Cortex of kidney (tissue), 1 donor: ENCODE measurements around the gene RPL39.
"Not testable (repeated sequence)": the region's sequence is repeated elsewhere in the genome, so short reads cannot be mapped to it uniquely, and the experiment has no call there.

ENCODE experiments used
- DNase-seq: peaks from one replicate; lab custom pipeline; 2025; lab: John Stamatoyannopoulos, UW

Gene RPL39

DNA sequence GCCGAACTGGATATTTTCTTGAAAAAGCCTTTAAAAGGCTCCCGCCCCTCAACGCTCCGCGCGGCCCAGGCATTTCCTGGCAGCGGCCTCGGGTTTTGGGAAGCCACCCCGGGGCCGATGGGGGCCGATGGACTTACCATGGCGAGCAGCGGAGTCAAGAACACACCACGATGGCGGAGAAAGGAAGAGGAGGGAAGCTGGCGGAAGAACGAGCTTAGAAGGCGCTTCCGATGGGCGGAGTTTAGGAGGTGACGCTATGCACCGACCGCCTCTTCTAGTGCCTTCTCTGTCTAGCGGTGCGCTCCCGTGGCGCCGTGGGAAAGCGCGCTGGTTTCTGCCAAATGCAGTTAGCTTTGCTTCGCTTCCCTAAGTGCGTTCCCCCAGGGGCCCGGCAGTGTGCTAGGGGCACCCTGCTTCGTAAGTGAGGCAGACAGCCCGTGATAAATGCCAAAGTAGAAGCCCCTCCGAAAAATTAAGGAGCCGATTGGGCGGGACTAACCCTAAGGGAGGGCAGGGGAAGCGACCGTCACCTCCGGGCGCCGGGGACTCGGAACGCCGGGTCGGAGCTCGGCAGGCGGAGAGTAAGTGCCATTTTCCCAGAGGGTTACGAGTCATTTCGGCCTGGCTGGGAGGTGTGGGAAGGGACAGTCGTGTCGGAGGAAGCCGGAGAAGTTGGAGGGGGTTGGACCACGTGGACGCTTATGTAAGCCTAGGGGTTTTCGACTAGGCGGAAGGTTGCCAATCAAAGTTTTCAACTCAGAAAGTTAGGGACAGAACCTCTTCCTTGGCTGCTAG, at the start of gene RPL39:
Gene RPL39, minus strand, starts transcription at position 194 of the 795 bp plus-strand sequence. Its CDS starts 54 bp downstream, at position 140.
- DNase-seq, result peak; percentile 2

DNA sequence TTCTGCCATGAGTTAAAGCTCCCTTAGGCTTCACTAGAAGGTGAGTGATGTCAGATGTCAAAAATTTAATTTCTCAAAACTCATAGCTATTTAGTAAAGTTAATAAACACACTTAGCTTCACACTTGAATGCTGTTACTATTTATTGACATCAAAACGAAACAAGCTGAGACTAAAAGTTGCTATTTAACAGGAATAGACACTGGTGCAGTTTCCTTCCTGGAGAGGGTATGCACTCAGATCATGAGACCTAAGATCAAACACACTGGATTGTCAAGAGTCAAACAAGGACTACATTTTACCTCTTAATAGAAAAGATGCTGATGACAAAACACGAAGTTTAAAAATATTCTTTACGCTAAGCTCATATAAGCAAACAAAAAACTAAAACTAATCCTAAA, 42.5 kb upstream of the RPL39 start:
- no peak for DNase-seq

DNA sequence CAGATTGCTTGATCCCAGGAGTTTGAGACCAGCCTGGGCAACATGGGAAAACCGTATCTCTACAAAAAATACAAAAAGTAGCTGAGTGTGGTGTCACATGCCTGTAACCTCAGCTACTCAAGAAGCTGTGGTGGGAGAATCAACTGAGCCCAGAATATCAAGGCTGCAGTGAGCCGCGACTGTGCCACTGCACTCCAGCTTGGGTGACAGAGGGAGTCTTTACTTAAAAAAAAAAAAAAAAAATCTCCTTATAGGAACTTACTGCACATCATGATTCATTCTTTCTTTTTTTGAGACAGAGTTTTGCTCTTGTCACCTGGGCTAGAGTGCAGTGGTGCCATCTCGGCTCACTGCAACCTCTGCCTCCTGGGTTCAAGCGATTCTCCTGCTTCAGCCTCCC, 37.0 kb upstream of the RPL39 start:
- DNase-seq, result no peak

DNA sequence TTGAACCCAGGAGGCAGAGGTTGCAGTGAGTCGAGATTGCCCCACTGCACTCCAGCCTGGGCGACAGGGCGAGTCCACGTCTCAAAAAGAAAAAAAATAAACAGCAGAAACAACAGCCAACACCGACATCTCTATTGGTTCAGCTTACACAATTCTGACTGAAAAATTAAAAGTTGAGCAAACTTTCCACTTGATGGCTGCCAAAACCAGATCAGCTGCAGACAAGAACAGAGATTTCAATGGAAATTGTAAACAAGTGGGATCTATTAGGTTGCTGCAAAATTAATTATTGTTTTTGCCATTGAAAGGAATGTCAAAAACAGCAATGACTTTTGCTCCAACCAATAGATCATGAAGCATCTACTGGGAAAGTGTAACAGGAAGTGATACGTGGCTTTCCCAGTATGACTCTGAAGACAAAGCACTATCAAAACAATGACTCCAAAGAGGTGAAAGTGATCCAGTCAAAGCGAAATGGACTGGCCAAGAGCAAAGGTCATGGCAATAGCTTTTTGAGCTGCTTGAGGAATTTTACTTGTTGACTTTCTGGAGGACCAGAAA, 35.0 kb upstream of the RPL39 start:
- no peak for DNase-seq

DNA sequence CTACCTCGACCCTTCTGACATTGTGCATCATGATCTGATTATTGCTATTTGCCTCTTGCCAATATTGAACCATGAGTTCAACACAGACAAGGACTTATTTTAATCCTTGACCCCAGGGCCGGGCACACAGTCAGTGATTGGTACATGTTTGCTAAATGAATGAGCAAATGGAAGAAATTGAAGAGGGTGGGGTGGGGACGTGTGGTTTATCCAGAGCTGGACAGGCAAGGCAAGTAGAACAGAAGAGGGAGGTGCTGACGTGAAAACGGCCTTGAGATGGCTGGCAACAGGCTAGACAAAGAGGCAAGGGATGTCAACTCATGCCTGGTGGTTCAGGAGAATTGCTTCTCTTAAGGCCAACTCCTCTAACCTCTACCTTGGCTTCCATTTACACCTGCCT, 32.8 kb upstream of the RPL39 start:
- not testable (repeated sequence) for DNase-seq

DNA sequence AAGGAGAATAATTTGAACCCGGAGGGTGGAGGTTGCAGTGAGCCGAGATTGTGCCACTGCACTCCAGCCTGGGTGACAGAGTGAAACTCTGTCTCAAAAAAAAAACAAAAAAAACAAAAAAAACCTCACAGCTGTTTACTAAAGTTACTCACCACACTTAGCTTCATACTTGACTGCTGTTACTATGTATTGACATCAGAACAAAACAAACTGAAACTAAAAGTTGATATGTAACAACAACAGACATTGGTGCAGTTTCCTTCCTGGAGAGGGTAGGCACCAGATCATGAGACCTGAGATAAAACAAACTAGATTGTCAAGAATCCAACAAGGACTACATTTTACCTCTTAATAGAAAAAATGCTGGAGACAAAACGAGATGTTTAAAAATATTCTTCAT, 30.3 kb upstream of the RPL39 start:
- not testable (repeated sequence) for DNase-seq

DNA sequence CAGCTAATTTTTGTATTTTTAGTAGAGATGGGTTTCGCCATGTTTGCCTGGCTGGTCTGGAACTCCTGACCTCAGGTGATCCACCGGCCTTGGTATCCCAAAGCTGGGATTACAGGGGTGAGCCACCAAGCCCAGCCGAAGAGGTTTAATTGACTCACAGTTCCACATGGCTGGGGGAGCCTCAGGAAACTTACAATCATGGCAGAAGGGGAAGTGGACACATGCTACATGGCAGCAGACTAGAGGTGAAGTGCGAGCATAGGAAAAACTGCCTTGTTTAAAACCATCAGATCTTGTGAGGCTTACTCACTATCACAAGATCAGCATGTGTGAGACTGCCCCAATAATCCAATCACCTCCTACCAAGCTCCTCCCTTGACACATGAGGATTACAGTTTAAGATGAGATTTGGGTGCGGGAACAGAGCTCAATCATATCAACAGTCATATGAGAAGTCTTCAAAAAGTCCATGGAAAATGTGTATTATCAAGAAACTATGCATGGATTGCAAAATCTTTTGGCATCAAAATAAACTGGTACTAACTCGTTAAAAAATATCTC, 25.8 kb upstream of the RPL39 start:
- no peak for DNase-seq

DNA sequence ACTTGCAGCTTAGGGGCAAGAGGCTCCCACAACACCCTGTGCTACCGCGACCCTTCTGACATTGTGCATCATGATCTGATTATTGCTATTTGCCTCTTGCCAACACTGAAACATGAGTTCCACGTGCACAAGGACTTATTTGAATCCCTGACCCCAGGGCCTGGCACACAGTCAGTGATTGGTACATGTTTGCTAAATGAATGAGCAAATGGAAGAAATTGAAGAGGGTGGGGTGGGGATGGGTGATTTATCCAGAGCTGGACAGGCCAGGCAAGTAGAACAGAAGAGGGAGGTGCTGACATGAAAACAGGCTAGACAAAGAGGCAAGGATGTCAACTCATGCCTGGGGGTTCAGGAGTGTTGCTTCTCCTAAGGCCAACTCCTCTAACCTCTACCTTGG, 24.9 kb upstream of the RPL39 start:
- no peak for DNase-seq

DNA sequence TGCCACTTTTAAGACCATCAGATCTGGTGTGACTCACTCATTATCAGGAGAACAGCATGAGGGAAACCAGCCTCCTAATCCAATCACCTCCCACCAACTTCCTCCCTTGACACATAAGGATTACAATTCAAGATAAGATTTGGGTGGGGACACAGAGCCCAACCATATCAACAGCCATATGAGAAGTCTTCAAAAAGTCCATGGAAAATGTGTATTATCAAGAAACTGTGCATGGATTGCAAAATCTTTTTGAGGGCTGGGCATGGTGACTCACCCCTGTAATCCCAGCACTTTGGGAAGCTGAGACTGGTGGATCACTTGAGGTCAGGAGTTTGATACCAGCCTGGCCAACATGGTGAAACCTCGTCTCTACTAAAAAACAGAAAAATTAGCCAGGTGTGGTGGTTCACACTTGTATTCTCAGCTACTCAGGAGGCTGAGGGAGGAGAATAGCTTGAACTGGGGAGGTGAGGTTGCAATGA, 17.8 kb upstream of the RPL39 start:
- DNase-seq, result no peak

DNA sequence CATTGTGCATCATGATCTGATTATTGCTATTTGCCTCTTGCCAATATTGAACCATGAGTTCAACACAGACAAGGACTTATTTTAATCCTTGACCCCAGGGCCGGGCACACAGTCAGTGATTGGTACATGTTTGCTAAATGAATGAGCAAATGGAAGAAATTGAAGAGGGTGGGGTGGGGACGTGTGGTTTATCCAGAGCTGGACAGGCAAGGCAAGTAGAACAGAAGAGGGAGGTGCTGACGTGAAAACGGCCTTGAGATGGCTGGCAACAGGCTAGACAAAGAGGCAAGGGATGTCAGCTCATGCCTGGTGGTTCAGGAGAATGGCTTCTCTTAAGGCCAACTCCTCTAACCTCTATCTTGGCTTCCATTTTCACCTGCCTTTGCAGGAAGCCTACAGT, 17.0 kb upstream of the RPL39 start:
- not testable (repeated sequence) for DNase-seq

DNA sequence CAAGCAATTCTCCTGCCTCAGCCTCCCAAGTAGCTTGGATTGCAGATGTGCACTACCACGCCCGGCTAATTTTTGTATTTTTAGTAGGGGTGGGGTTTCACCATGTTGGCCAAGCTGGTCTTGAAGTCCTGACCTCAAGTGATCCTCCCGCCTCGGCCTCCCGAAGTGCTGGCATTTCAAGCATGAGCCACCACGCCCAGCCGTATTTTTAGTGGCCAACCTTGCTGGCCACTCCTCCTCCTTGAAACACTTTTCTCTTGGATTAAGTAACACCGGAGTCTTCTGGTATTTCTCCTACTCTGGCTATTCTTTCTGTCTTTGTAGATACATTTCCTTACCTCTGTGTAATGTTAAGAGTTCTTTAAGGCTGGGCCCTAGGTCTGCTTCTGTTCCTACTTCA, 11.1 kb upstream of the RPL39 start:
- DNase-seq, result no peak

DNA sequence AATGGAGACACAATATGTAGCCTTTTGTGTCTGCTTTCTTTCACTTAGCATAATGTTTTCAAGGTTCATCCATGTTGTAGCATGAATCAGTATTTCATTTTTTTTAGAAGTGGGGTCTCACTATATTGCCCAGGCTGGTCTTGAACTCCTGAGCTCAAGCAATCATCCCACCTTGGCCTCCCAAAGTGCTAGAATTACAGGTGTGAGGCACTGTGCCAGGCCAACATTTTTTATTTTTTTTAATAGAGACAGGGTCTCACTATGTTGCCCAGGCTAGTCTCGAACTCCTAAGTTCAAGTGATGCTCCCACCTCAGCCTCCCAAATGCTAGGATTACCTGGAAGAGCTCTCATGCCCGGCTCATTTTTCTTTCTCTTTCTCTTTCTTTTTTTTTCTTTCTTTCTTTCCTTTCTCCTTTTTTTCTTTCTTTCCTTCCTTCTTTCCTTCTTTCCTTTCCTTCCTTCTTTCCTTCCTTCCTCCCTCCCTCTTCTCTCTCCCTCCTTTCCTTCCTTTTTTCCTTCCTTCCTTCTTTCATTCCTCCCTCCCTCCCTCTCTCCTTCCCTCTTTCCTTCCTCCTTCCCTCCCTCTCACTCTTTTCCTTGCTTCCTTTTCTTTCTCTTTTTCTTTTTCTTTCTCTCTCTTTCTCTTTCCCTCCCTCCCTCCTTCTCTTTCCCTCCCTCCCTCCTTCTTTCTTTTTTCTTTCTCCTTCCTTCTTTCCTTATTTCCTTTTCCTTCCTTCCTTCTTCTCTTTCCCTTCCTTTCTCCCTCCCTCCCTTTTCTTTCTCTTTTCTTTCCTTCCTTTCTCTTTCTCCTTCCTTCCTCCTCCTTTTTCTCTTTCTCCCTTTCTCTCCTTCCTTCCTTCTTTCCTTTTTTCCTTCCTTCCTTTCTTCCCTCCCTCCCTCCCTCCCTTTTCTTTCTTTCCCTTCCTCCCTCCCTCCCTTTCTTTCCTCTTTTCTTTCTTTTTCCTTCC, 10.1 kb upstream of the RPL39 start:
- no peak for DNase-seq

DNA sequence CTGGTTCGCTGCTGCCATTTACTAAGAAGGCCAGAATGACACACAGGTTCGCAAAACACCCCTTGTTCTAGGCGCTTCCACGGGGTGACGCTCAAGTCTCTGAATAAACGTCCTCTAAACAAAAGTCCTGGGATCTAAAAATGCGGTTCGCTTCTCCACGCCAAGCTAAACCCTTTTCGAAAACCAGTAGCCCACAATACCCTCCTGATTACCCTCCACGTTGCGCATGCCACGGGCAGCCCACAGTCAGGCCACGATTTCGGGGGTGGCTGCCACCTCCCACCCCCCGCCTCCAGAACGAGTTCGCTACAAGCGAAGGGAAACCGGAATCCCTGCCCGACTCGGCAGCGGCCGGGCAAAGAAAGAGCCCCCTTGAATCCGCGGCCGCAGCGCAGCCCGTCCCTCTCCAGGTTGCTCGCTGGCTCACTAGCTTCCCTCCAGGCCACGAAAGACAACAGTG, 423 bp downstream of the RPL39 start:
- no peak for DNase-seq

DNA sequence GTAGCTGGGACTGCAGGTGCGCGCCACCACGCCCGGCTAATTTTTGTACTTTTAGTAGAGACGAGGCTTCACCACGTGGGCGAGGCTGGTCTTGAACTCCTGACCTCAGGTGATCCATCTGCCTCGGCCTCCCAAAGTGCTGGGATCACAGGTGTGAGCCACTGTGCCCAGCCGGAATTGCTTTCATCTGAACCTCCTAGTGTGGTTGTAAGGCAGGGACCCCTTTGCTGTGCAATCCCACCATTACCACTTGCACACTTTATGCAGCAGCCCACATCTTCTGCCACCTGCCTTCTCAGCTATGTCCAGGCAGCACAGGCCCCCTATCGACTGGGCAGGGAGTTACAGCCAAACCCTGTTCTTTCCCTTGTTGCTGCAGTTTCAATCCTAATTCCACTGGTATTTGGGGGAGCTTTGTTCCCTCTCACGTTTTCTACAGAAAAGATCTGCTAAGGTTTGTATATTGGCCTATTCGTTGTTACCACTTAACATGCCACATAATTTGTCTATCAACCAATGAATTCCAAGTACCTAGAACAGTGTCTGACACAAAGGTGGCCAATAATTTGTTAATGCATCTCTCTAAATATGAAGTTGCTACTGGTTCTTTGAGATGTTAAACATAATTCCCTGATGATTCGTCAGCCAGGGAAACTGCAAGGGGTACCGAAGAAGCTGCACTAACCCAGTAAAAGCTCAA, 6.5 kb downstream of the RPL39 start:
- no peak for DNase-seq

DNA sequence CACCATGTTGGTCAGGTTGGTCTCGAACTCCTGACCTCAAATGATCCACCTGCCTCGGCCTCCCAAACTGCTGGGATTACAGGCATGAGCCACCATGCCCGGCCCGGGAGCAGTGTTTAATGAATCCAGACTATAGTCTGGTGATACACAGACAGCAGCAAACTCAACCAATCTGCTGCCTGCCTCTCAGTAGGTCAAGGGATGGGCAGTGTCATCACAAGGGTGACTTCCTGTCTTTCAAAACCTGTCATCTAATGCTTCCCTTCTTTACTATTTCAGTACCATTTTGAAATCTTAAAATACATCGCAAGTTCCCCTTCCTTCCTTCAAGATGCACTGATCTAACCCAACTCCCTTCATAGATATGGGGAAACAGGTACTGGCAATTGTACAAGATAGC, 8.4 kb downstream of the RPL39 start:
- no peak for DNase-seq

DNA sequence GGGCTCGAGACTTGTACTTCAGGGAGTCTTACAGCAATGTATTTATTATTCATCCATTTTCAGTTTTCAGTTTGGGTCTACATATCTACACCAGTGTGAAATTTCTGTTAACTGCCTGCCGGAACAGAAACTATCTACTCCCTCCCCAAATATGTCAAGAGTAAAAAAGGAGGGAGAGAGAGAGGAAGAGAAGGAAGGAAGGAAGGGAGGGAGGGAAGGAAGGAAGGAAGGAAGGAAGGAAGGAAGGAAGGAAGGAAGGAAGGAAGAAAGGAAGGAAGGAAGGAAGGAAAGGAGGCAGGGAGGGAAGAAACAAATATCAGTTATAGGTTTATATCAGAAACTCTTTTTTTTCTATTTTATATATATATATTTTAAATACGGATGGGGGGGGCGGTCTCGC, 12.6 kb downstream of the RPL39 start:
- DNase-seq, result no peak

DNA sequence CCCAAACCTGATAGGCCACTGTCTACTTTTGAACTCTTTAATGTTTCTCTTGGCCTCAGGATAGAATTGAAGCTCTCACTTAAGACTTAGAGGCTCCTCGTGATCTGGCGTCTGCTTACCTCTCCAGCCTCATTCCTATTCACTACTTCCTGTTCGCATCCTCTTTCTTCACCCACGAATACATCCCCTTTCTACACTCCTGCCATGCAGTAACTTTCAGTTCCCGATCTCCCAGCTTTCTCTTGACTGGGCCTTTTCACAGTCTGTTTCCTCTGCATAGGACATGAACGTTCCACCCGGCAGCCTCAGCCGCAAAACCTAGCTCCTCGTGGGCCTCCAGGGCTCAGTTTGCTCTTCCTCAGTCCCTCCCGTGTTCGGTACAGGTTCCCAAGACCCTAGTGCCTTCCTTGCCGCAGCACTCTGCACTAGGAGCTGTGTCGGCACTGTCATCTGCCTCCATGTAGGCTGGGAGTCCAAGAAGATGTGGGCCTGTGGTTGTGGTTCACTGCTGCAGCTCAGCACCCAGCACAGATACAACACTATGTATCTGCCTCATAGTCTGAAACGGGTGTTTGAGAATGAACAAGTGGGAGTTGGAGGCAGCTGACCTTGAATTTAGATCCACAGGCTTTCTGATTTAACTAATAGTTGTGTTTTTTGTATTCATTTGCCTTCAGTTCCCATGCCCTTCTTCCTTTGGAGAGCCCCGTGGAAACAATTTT, 15.8 kb downstream of the RPL39 start:
- no peak for DNase-seq

DNA sequence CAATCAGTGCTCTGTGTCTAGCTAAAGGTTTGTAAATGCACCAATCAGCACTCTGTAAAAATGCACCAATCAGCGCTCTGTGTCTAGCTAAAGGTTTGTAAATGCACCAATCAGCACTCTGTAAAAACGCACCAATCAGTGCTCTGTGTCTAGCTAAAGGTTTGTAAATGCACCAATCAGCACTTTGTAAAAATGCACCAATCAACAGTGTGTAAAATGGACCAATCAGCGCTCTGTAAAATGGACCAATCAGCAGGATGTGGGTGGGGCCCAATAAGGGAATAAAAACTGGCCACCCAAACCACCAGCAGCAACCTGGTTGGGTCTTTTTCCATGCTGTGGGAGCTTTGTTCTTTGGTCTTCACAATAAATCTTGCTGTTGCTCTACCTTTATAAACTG, 22.0 kb downstream of the RPL39 start:
- not testable (repeated sequence) for DNase-seq

DNA sequence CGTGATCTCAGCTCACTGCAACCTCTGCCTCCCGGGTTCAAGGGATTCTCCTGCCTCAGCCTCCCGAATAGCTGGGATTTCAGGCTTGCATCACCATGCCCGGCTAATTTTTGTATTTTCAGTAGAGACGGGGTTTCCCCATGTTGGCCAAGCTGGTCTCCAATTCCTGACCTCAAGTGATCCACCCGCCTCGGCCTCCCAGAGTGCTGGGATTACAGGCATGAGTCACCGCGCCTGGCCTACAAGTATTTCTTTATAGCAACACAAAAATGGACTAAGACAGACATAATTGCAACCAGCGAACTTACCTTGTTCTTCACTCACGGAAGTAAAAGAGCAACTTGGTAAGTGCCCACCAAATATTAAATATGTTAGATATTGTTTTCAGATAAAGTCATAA, 23.0 kb downstream of the RPL39 start:
- not testable (repeated sequence) for DNase-seq

DNA sequence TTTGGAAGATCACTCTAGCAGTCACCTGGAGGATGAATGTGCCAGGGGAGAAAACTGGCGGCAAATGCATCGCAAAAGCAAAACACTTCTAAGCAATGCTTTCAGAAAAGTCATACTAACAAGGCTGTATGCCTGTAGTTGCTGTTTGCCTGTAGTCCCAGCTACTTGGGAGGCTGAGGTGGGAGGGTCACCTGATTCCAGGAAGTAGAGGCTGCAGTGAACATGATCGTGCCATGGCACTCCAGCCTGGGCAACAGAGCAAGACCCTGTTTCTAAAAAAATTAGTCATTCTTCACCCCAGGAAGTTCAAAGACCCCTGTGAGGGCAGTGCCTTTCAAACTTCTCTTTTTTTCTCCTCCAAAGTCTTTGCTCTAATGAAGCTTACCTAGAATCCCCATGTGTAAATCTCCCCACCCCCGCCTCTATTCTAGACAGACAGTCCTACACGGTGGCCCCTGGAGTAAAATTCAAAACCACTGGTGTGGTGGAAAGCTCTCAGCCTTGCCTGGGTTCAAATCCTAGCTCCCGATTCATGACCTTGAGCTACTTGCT, 27.5 kb downstream of the RPL39 start:
- DNase-seq, result no peak
